Liver (tissue), 9 donors: ENCODE results near the gene SUSD4. TPM values are rescaled to one million over a fixed set of nuclear protein-coding genes. Genes with fewer than 3 reads are reported as not detected.

Source experiments
- DNase-seq: peaks from one replicate; pipeline ENCODE4 v3.0.0-alpha.2; 2017; ENCODE audit warnings: low spot score
- H3K27ac ChIP-seq, 2 donors: one replicate each; pipeline ENCODE4 v1.7.0; 2013; ENCODE audit warnings: inconsistent platforms in 2 of 2, low read length in 2 of 2, control low read depth in 1 of 2, low read depth in 1 of 2, mild to moderate bottlenecking in 1 of 2
- H3K27me3 ChIP-seq, 4 donors: one replicate each; pipeline versions ENCODE4 v1.6.1 to v1.7.0; 2013; ENCODE audit warnings: low read length in 3 of 4, inconsistent platforms in 1 of 4, mild to moderate bottlenecking in 1 of 4, moderate library complexity in 1 of 4; ENCODE audit not compliant: control insufficient read depth in 4 of 4, insufficient read depth in 4 of 4
- H3K36me3 ChIP-seq, 4 donors: one replicate each; pipeline versions ENCODE4 v1.6.1 to v1.7.0; 2013; ENCODE audit warnings: low read length in 3 of 4, mild to moderate bottlenecking in 3 of 4, low read depth in 1 of 4, moderate library complexity in 1 of 4; ENCODE audit not compliant: control insufficient read depth in 4 of 4, insufficient read depth in 3 of 4
- H3K4me1 ChIP-seq, 4 donors: one replicate each; pipeline versions ENCODE4 v1.6.1 to v1.7.0; 2013; ENCODE audit warnings: low read length in 3 of 4, mild to moderate bottlenecking in 3 of 4, moderate library complexity in 1 of 4; ENCODE audit not compliant: control insufficient read depth in 4 of 4, insufficient read depth in 4 of 4
- H3K4me3 ChIP-seq, 3 donors: one replicate each; pipeline versions ENCODE4 v1.6.1 to v1.7.0; 2013; ENCODE audit warnings: low read length in 3 of 3, control low read depth in 1 of 3, low read depth in 1 of 3, mild to moderate bottlenecking in 1 of 3
- H3K9ac ChIP-seq, 2 donors: one replicate each; pipeline ENCODE4 v1.7.0; 2013; ENCODE audit warnings: low read length in 2 of 2, mild to moderate bottlenecking in 2 of 2, moderate library complexity in 2 of 2, control low read depth in 1 of 2, low read depth in 1 of 2
- H3K9me3 ChIP-seq, 4 donors: one replicate each; pipeline versions ENCODE4 v1.6.1 to v1.7.0; 2013; ENCODE audit warnings: low read length in 3 of 4; ENCODE audit not compliant: control insufficient read depth in 4 of 4
- EGR1 ChIP-seq, 2 donors: IDR thresholded peaks; 2 replicates each; pipeline ENCODE4 v1.6.1; 2016 to 2018; ENCODE audit warnings: antibody characterized with exemption in 2 of 2, low read depth in 2 of 2
- FOXA1 ChIP-seq: IDR thresholded peaks from 2 replicates; pipeline ENCODE4 v1.6.1; 2016; ENCODE audit warnings: antibody characterized with exemption
- FOXA2 ChIP-seq: IDR thresholded peaks from 2 replicates; pipeline ENCODE4 v1.6.1; 2016; ENCODE audit warnings: antibody characterized with exemption
- GABPA ChIP-seq, 2 donors: IDR thresholded peaks in 1 of 2; conservative IDR thresholded peaks in 1 of 2; 2 replicates each; pipeline ENCODE4 v1.6.1; 2016; ENCODE audit warnings: antibody characterized with exemption in 2 of 2, mild to moderate bottlenecking in 1 of 2, moderate library complexity in 1 of 2
- HNF4A ChIP-seq, 2 donors: conservative IDR thresholded peaks; 2 replicates each; pipeline ENCODE4 v1.6.1; 2016; ENCODE audit warnings: antibody characterized with exemption in 2 of 2, mild to moderate bottlenecking in 2 of 2
- HNF4G ChIP-seq: IDR thresholded peaks from 2 replicates; pipeline ENCODE4 v1.6.1; 2016; ENCODE audit warnings: antibody characterized with exemption
- JUND ChIP-seq, 2 donors: IDR thresholded peaks; 2 replicates each; pipeline ENCODE4 v1.6.1; 2016; ENCODE audit warnings: antibody characterized with exemption in 2 of 2
- NR2F2 ChIP-seq: IDR thresholded peaks from 2 replicates; pipeline ENCODE4 v1.6.1; 2016; ENCODE audit warnings: antibody characterized with exemption
- RAD21 ChIP-seq, 2 donors: IDR thresholded peaks; 2 replicates each; pipeline ENCODE4 v1.6.1; 2016; ENCODE audit warnings: antibody characterized with exemption in 2 of 2, mild to moderate bottlenecking in 2 of 2
- RXRA ChIP-seq, 2 donors: IDR thresholded peaks; 2 replicates each; pipeline ENCODE4 v1.6.1; 2017 to 2018; ENCODE audit warnings: antibody characterized with exemption in 2 of 2, mild to moderate bottlenecking in 1 of 2
- SP1 ChIP-seq: IDR thresholded peaks from 2 replicates; pipeline ENCODE4 v1.6.1; 2018; ENCODE audit warnings: antibody characterized with exemption, mild to moderate bottlenecking
- TAF1 ChIP-seq: conservative IDR thresholded peaks from 2 replicates; pipeline ENCODE4 v1.6.1; 2016; ENCODE audit warnings: antibody characterized with exemption, mild to moderate bottlenecking
- YY1 ChIP-seq: IDR thresholded peaks from 2 replicates; pipeline ENCODE4 v1.6.1; 2016; ENCODE audit warnings: antibody characterized with exemption, mild to moderate bottlenecking
- WGBS: extraction: QIAGEN DNeasy Blood & Tissue Kit; methylation state at CpG from one replicate; pipeline ENCODE4 v1.1.7; 2013; 5-methylcytosine and 5-hydroxymethylcytosine counted together
- polyA plus RNA-seq, 2 donors: library from polyadenylated mRNA; stranded (reverse) in 1 of 2; unstranded in 1 of 2; fragments of 200-250 nt in 1 of 2; fragments of >200 nt in 1 of 2; fragmentation: Nextera tagmentation in 1 of 2; extraction: Ambion mirVana in 1 of 2; gene quantifications; one replicate each; pipeline versions ENCODE4 v1.2.1 to v1.2.3, GENCODE V29; 2013 to 2015
- total RNA-seq, 2 donors: library from RNA; depleted of rRNA; stranded (reverse); fragments of >200 nt; gene quantifications; one replicate each; pipeline ENCODE4 v1.2.3, GENCODE V29; 2014
- TF ChIP-seq, protein P1 (sequence below): fragments of 150-350 bp; IDR thresholded peaks from 2 replicates; pipeline ENCODE4 v1.5.1; 2017; ENCODE audit warnings: improper control_type of control experiment, low read depth, low read length; ENCODE audit not compliant: missing input control
- TF ChIP-seq, protein P2 (sequence below): IDR thresholded peaks from 2 replicates; pipeline ENCODE4 v1.6.1; 2016; ENCODE audit warnings: antibody characterized with exemption
- TF ChIP-seq, protein P3 (sequence below): IDR thresholded peaks from 2 replicates; pipeline ENCODE4 v1.6.1; 2016; ENCODE audit warnings: antibody characterized with exemption
- TF ChIP-seq, protein P4 (sequence below): IDR thresholded peaks from 2 replicates; pipeline ENCODE4 v1.6.1; 2016; ENCODE audit warnings: antibody characterized with exemption
- TF ChIP-seq, protein P5 (sequence below): IDR thresholded peaks from 2 replicates; pipeline ENCODE4 v1.6.1; 2016; ENCODE audit warnings: antibody characterized with exemption, mild to moderate bottlenecking
- donor health status: healthy.
- donor health status: healthy.
- donor health status: healthy.
- donor health status: healthy.
- donor health status: healthy.

SUSD4 gene
- total and polyA plus RNA-seq, 4 donors, result 1.1 to 3.8 (median 1.8) TPM

DNA sequence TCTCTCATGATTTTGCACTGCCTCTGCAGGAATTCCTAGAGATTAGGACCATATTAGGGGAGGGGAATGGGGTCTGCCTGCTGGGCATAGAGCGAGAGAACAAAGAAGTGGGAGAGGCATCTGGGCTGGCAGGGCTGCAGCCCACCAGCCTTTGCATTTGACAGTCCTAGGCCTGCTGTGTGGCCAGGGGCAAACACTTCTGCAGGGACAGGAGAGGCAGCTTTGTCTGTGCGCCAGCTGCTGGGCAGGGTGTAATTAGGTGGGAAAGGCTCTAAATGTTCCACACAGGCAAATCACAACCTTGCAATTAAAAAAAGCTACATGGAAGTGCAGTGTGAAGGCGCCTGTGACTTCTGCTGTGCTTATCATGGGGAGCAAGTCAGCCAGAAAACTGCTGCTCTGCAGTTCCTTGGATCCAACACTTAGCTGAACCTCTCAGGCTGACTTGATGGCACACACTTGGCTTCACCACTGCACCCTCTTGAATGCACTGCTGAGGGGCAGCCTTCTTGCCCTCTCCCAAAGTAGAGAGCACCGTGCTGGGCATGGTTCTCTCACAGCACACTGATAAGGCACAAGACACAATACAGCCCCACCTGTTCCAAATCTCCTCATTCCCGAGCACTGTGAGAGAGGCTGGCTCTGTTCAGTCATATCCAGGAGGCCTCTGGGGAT lies 147.3 kb downstream of the SUSD4 start:
- Histone ChIP-seq H3K4me1 (no peaks in the 10 kb centered on the region), H3K9me3 (peaks cover 0 to 2% (median 0%) of the 10 kb centered on the region in 4 donors), H3K27ac (no peak overlapping the region), H3K27me3 (no peaks in the 10 kb centered on the region), H3K9ac (no peak overlapping the region), H3K36me3 (no peaks in the 10 kb centered on the region), H3K4me3 (no peak overlapping the region)
- 89% methylated on average over 5 of the region's 5 CpGs for WGBS
- DNase-seq, result peak; percentile 13
- TF ChIP-seq, protein P1, sequence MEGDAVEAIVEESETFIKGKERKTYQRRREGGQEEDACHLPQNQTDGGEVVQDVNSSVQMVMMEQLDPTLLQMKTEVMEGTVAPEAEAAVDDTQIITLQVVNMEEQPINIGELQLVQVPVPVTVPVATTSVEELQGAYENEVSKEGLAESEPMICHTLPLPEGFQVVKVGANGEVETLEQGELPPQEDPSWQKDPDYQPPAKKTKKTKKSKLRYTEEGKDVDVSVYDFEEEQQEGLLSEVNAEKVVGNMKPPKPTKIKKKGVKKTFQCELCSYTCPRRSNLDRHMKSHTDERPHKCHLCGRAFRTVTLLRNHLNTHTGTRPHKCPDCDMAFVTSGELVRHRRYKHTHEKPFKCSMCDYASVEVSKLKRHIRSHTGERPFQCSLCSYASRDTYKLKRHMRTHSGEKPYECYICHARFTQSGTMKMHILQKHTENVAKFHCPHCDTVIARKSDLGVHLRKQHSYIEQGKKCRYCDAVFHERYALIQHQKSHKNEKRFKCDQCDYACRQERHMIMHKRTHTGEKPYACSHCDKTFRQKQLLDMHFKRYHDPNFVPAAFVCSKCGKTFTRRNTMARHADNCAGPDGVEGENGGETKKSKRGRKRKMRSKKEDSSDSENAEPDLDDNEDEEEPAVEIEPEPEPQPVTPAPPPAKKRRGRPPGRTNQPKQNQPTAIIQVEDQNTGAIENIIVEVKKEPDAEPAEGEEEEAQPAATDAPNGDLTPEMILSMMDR, result no peak
- TF ChIP-seq, protein P2, sequence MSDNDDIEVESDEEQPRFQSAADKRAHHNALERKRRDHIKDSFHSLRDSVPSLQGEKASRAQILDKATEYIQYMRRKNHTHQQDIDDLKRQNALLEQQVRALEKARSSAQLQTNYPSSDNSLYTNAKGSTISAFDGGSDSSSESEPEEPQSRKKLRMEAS, result no peak
- TF ChIP-seq SP1 (no peak), NR2F2 (no peak), RXRA (IDR thresholded peaks at IDR 0.05) (no peak), FOXA2 (no peak), EGR1 (IDR thresholded peaks at IDR 0.05; ENCODE audit: low read depth in 2 of 2) (no peak), RAD21 (IDR thresholded peaks at IDR 0.05) (no peak), FOXA1 (no peak), GABPA (IDR thresholded peaks at IDR 0.05 in 1 of 2, conservative IDR thresholded peaks at IDR 0.05 in 1 of 2) (no peak), YY1 (no peak), JUND (IDR thresholded peaks at IDR 0.05) (no peak), HNF4A (conservative IDR thresholded peaks at IDR 0.05) (no peak), TAF1 (no peak), HNF4G (no peak)
- TF ChIP-seq, protein P3, sequence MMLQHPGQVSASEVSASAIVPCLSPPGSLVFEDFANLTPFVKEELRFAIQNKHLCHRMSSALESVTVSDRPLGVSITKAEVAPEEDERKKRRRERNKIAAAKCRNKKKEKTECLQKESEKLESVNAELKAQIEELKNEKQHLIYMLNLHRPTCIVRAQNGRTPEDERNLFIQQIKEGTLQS, result no peak
- TF ChIP-seq, protein P4, sequence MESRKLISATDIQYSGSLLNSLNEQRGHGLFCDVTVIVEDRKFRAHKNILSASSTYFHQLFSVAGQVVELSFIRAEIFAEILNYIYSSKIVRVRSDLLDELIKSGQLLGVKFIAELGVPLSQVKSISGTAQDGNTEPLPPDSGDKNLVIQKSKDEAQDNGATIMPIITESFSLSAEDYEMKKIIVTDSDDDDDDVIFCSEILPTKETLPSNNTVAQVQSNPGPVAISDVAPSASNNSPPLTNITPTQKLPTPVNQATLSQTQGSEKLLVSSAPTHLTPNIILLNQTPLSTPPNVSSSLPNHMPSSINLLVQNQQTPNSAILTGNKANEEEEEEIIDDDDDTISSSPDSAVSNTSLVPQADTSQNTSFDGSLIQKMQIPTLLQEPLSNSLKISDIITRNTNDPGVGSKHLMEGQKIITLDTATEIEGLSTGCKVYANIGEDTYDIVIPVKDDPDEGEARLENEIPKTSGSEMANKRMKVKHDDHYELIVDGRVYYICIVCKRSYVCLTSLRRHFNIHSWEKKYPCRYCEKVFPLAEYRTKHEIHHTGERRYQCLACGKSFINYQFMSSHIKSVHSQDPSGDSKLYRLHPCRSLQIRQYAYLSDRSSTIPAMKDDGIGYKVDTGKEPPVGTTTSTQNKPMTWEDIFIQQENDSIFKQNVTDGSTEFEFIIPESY, result no peak
- TF ChIP-seq, protein P5, sequence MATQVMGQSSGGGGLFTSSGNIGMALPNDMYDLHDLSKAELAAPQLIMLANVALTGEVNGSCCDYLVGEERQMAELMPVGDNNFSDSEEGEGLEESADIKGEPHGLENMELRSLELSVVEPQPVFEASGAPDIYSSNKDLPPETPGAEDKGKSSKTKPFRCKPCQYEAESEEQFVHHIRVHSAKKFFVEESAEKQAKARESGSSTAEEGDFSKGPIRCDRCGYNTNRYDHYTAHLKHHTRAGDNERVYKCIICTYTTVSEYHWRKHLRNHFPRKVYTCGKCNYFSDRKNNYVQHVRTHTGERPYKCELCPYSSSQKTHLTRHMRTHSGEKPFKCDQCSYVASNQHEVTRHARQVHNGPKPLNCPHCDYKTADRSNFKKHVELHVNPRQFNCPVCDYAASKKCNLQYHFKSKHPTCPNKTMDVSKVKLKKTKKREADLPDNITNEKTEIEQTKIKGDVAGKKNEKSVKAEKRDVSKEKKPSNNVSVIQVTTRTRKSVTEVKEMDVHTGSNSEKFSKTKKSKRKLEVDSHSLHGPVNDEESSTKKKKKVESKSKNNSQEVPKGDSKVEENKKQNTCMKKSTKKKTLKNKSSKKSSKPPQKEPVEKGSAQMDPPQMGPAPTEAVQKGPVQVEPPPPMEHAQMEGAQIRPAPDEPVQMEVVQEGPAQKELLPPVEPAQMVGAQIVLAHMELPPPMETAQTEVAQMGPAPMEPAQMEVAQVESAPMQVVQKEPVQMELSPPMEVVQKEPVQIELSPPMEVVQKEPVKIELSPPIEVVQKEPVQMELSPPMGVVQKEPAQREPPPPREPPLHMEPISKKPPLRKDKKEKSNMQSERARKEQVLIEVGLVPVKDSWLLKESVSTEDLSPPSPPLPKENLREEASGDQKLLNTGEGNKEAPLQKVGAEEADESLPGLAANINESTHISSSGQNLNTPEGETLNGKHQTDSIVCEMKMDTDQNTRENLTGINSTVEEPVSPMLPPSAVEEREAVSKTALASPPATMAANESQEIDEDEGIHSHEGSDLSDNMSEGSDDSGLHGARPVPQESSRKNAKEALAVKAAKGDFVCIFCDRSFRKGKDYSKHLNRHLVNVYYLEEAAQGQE, result no peak
